Superior temporal gyrus (tissue), 1 donor: Measurements from ENCODE around the gene PROK2.

Experiments used
- DNase-seq: peaks from one replicate; pipeline ENCODE4 v3.0.0-alpha.2; 2016; ENCODE audit errors: extremely low spot score

The PROK2 gene

DNA sequence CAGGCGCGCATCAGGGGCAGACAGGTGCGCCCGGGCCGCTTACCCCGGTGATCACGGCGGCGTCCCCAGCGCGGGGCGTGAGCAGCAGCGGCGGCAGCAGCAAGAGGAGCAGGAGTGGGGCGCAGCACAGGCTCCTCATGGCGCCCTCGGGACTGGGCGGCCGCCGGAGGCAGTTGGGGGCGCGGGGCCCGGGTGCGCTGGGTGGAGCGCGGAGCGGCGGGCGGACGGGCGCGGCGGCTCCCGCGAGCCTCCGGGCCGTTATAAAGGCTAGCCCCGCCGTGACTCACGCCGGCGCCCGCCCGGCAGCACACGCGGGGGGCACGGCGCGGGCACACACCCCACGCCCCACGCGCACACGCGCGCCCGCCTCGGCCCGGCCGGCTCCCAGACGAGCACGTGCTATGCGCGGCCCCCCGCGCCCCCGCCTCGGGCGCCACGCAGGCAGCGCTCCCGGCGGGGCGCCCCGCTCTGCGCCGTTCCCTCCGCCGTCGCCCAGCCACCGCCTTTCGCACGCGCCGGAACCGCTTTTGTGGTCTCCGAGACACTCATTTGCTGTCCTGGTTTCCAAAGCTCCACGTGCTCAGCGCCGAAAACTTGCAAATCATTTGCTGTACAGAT, at the start of gene PROK2:
TSS of gene PROK2 (minus strand) at position 235 of the 618 bp plus-strand sequence. CDS start at position 139, 96 bp downstream.
- no peak for DNase-seq

- DNase-seq = no peak
These were observed 46.7 kb upstream of the PROK2 start for GRCh38 chr3:71831599-71831998.

DNA sequence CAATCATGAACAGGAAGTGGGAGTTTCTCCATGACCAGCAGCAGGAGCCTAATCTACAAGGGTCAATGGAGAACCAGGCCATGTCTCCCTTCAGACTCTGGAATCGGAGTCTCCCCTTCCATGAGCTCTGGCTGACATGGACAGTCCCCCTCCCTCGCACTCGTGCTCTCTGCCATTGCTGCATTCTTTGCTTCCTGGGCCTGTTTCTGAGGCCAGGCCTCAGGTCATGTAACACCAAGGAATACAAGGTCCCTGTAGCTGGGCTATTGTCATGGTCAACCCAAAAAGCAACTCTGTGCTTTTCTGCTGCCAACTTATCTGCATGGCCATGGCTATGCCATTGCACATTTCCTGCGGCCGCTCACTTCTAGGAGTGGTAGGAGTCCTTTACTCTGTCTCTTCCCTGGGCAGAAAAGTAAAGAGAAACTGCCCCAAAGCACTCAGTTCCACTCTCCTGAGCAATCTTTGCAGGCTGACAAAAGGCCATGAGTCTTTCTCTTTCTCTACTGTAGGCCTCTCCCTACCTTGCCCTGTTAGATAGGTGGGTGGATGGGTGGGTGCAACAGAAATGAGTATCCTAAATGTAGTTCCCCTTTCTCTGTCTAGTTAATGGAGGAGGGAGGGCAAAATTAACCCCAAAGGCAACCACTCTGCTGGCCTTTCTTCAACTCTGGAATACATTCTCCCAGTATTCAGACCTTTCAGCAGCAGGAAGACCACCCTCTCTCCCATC, 40.8 kb upstream of the PROK2 start:
- no peak for DNase-seq

DNA sequence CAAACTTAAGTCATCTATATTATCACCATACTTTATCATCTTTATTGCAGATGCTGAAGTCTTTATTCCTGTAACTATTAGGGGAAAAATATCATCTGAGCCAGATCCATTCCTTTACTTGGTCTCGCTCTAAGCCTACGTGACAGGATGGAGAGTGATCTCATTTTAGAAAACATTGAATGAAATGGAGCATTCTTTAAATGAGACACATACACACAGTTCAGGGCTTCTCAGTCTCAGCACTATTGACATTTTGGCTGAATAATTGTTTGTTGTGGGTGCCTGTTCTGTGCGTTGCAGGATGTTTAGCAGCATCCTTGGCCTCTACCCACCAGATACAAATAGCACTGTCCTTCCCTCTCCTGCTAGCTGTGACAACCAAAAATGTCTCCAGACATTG, 36.2 kb upstream of the PROK2 start:
- no peak for DNase-seq

DNA sequence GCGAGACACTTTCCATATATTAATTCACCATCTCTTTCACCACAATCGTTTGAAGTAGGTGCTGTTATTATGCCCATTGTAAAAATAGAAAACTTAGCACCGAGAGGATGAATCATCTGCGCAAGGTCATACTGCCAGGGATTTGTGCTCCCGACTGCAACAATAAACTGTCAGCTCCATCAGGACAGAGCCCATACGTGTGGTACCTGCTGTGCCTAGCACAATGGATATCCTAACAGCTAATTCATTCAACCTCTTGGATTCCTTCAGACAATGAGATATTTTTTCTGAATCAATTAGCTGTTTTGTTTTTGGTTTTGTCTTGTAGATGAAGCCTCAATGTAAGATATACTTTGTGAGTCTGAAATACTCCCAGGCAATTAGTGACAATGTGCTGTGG, 32.3 kb upstream of the PROK2 start:
- DNase-seq = no peak

DNA sequence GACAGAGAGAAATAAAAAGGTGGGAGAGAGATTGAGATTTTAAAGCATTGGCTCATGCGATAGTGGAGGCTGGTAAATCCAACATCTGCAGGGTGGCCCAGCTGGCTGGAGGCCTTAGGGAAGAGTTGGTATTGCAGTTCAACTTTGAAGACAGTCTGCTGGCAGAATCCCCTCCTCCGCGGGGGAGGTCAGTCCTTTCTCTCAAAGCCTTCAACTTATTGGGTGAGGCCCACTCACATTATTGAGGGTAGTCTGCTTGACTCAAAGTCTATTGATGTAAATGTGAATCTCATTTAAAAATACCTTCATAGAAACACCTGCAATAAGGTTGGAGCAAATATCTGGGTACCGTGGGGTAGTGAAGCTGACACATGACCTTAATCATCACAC, 31.8 kb upstream of the PROK2 start:
- no peak for DNase-seq

DNA sequence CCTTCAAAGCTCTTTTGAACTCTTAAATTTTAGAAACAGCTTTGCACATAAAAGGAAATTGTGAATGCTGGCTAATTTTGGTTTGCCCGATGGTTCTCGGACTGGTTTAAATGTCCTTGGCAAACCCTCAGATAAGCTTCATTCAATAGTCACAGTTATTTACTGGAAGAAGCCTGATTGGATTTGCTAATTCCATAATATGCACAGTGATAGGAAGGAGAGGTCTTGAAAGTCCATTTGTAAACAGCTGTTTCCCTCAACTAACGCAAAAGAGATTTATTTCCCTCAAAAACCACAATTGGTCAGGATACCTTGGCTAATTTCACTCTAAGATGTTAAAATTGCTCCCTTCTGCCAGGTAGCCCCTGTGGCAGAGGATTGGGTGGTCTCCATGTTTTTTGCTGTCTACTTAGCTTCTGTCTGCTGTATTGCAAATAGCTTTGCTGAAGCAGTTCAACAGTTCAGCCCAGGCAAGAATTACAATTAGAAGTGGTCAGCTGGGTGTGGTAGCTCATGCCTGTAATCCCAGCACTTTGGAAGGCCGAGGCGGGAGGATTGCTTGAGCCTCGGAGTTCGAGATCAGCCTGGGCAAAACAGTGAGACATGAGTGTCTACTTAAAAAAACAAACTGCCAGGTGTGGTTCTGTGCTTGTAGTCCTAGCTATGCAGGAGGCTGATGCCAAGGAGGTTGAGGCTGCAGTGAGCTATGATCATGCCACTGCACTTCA, 30.6 kb upstream of the PROK2 start:
- DNase-seq = no peak

DNA sequence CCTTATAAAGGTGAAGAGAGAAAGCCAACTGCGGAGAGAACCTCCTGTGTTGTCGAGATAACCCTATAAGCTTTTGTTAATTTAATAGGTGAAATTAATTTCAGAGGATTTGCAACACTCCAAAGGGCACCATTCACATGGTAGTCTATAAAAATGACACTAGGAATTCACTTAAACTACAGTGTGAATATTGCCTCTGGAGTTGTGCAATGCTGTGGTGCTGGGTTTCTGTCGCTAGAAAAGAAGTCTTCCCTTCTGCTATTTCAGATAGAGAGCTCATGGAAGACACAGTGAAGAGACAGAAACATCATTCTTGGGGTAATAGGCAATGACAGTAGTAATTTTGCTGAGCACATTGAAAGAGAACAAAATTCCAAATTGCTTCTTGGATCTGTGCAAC, 28.8 kb upstream of the PROK2 start:
- no peak for DNase-seq

GRCh38 chr3:71813073-71813472, 28.1 kb upstream of the PROK2 start:
- DNase-seq = no peak

DNA sequence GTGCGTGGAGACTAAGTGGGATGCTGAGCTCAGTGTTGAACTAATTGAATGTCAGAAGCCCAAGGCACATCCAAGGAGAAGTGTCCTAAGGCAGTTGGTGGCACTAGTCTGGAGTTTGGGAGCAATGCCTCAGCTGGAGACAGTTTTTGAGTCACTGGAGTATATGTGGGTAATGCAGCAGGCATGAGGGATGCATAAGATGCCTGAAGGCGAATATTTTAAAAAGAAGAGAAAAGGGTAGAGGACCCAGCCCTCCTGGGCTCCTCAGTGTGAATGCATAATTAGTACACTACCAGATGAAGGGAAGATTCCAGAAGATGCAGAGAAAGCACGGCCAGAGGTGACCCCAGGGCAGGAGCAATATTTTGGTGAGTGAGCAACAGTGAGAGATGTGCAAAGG, 25.1 kb upstream of the PROK2 start:
- DNase-seq = no peak

GRCh38 chr3:71809321-71810026, 24.5 kb upstream of the PROK2 start:
- DNase-seq = no peak

GRCh38 chr3:71806736-71807135, 21.8 kb upstream of the PROK2 start:
- no peak for DNase-seq

- no peak for DNase-seq
These were observed 20.7 kb upstream of the PROK2 start for GRCh38 chr3:71805691-71806090.

GRCh38 chr3:71805199-71805598, 20.3 kb upstream of the PROK2 start:
- no peak for DNase-seq

DNA sequence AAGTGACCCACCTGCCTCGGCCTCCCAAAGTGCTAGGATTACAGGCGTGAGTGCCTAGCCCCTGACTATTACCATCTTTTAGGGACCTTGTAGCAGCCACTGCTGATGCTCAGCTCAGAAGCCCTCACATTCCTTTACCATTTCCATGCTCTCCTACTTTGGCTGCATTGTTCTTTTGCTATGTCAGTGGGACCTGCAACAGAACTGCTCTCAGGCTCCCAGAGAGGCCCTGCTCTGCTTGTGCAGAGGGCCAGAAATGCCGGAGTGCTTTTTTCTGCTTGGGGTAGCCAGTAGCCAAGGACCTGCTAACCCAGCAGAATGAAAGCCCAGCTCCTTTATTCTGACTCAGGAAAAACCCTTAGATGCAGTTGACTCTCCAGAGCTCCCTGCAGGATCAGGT, 18.3 kb upstream of the PROK2 start:
- DNase-seq = no peak

DNA sequence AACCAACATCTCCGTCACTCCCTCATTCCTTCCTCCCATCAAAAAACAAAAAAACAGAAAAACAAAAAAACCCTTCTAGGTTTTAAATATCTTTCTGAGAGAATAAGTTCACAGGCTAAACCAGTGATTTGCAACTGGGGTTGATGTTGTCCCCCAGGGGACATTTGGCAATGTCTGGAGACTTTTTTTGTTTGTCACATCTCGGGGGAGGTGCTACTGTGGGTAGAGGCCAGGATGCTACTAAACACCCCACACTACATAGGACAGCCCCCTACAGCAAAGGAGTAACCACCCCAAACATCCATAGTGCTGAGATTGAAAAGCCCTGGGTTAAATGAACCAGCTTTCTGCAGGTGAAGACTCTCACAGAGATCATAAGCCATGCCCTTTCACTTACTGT, 17.0 kb upstream of the PROK2 start:
- DNase-seq = no peak

- DNase-seq = no peak
These were observed 15.1 kb upstream of the PROK2 start for GRCh38 chr3:71800023-71800422.

DNA sequence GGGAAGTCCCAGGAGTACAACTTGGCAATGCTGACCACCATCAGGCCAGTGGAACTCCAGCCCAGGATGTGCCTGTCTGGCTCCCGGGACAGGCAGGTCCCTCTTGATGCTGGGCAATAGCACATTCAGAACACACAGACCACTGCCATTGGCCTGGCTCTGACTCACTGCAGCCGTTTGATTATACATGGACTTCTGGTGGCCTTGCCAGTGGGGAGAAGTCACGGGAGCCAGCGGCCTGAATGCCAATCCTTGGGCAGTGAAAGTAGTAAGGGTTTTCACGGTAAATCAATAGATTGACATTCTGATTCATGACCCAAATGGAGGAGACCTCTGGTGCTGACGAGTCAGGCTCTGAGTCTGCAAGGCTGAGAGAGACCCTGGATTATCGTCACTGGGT, 12.5 kb upstream of the PROK2 start:
- DNase-seq = no peak

GRCh38 chr3:71796290-71796689, 11.3 kb upstream of the PROK2 start:
- no peak for DNase-seq

DNA sequence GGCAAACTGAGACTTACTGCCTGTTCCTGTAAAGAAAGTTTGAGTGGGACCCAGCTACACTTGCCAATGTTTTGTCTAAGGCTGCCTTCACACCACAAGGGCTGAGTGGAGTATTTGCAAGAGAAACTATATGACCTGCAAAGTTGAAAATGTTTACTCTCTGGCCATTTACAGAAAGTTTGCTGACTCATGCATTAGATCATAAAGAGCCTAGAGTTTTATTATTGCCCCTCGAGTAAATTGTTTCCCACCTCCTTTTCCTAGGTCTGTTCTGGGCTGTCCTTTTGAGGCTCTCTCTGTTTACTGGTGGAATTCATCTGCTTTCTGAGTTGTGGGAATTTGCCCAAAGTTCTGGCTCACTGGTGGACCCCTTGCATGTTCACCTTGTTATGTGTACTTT, 6.7 kb upstream of the PROK2 start:
- DNase-seq = no peak

- DNase-seq = no peak
These were observed 5.0 kb upstream of the PROK2 start for GRCh38 chr3:71789922-71790321.

DNA sequence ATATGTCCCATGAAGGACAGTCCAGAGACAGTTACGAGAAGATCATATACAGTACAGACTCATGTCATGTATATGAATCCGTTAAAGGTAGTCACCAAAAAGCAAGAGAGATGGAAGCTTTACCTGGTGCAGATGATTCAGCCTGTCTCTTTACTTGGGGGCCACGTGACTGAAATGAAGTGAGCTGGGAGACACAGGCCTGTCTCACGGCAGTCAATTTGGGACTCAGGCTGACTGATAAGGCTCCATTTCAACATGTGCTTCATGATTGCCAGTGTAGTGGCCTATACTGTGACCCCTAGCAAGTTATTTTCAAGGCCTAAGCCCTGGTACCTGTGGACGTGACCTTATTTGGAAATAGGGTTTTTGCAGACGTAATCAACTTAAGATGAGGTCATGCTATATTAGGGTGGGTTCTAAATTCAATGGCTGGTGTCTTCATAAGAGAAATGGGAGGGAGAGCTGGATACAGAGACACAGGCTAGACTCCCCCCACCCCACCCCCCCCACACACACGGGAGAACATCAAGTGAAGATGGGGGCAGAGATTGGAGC, 3.0 kb upstream of the PROK2 start:
- no peak for DNase-seq
